Osteoblast (primary cell): ENCODE measurements around the gene SIK2. TPM values are rescaled to one million over a fixed set of nuclear protein-coding genes. Genes with fewer than 3 reads are reported as not detected.

Experiments
- DNase-seq: peaks from one replicate; pipeline ENCODE4 v3.0.0; 2011; ENCODE audit warnings: low spot score, mixed read lengths; ENCODE audit not compliant: insufficient read length; ENCODE audit errors: missing footprints
- H2AFZ ChIP-seq: 2 replicates; pipeline ENCODE4 v1.6.0; 2011; ENCODE audit warnings: mild to moderate bottlenecking, low read length
- H3K27ac ChIP-seq: 2 replicates; pipeline ENCODE4 v1.5.1; 2011; ENCODE audit warnings: mild to moderate bottlenecking, low read depth, low read length, moderate library complexity
- H3K27me3 ChIP-seq: 2 replicates; pipeline ENCODE4 v1.6.0; 2012; ENCODE audit warnings: mild to moderate bottlenecking, control low read depth, inconsistent platforms, low read length, moderate library complexity; ENCODE audit not compliant: insufficient read depth
- H3K36me3 ChIP-seq: 2 replicates; pipeline ENCODE4 v1.5.1; 2011; ENCODE audit warnings: mild to moderate bottlenecking, low read length, control low read depth, moderate library complexity; ENCODE audit not compliant: insufficient read depth
- H3K4me1 ChIP-seq: 2 replicates; pipeline ENCODE4 v1.5.1; 2011; ENCODE audit warnings: mild to moderate bottlenecking, low read length, control low read depth, moderate library complexity; ENCODE audit not compliant: insufficient read depth
- H3K4me2 ChIP-seq: 2 replicates; pipeline ENCODE4 v1.6.0; 2011; ENCODE audit warnings: mild to moderate bottlenecking, low read length; ENCODE audit not compliant: insufficient read depth
- H3K4me3 ChIP-seq: fragments of 200-600 bp; sonication (generic); 3 replicates; pipeline ENCODE4 v1.5.1; 2012; ENCODE audit warnings: mild to moderate bottlenecking, low read length, inconsistent platforms; ENCODE audit not compliant: insufficient read depth
- H3K79me2 ChIP-seq: 2 replicates; pipeline ENCODE4 v1.6.0; 2012; ENCODE audit warnings: mild to moderate bottlenecking, low read length, control low read depth, inconsistent platforms; ENCODE audit not compliant: insufficient read depth
- H3K9me3 ChIP-seq: 2 replicates; pipeline ENCODE4 v1.5.1; 2011; ENCODE audit warnings: low read depth, low read length, control low read depth
- H4K20me1 ChIP-seq: 2 replicates; pipeline ENCODE4 v1.6.0; 2012; ENCODE audit warnings: mild to moderate bottlenecking, low read length, control low read depth; ENCODE audit not compliant: insufficient read depth
- CTCF ChIP-seq: IDR thresholded peaks from 2 replicates; pipeline ENCODE4 v1.5.1; 2011; ENCODE audit warnings: mild to moderate bottlenecking, low read depth, low read length, moderate library complexity; ENCODE audit errors: extremely low read depth
- total RNA-seq: library from RNA; depleted of rRNA; stranded (reverse); fragments of >200 nt; gene quantifications from 2 replicates; pipeline ENCODE4 v1.2.3, GENCODE V29; 2012

SIK2 gene
- total RNA-seq, 1 donor = 17.7 TPM

GRCh38 chr11:111559800-111560464 is 42.3 kb upstream of the SIK2 start:
- DNase-seq = no peak
- no peak overlapping the region for H3K4me2 ChIP-seq
- no peak for TF ChIP-seq CTCF
- no peak overlapping the region for H2AFZ ChIP-seq
- no peaks in the 10 kb centered on the region for H3K79me2 ChIP-seq
- H3K27ac ChIP-seq = peak overlapping the region; percentile 27
- H3K4me1 ChIP-seq = peaks cover 54% of the 10 kb centered on the region
- no peaks in the 10 kb centered on the region for H3K27me3 ChIP-seq
- peaks cover 37% of the 10 kb centered on the region for H3K36me3 ChIP-seq
- H3K9me3 ChIP-seq = no peaks in the 10 kb centered on the region
- H4K20me1 ChIP-seq = no peaks in the 10 kb centered on the region
- H3K4me3 ChIP-seq = no peak overlapping the region

- H3K79me2 ChIP-seq = no peaks in the 10 kb centered on the region
- peak overlapping the region; percentile 70 for H3K27ac ChIP-seq
- no peak overlapping the region for H3K4me2 ChIP-seq
- peaks cover 45% of the 10 kb centered on the region for H3K4me1 ChIP-seq
- no peak overlapping the region for H2AFZ ChIP-seq
- no peak overlapping the region for H3K4me3 ChIP-seq
- peaks cover 34% of the 10 kb centered on the region for H3K36me3 ChIP-seq
- TF ChIP-seq CTCF = no peak
- H3K9me3 ChIP-seq = no peaks in the 10 kb centered on the region
- no peaks in the 10 kb centered on the region for H3K27me3 ChIP-seq
- no peak for DNase-seq
- no peaks in the 10 kb centered on the region for H4K20me1 ChIP-seq
Measured at GRCh38 chr11:111560800-111561199, 41.4 kb upstream of the SIK2 start.

GRCh38 chr11:111561306-111561705 is 40.9 kb upstream of the SIK2 start:
- Histone ChIP-seq H3K36me3 (peaks cover 29% of the 10 kb centered on the region), H3K4me1 (peaks cover 40% of the 10 kb centered on the region), H3K4me2 (peak overlapping the region; percentile 22), H3K4me3 (no peak overlapping the region), H3K79me2 (no peaks in the 10 kb centered on the region), H2AFZ (no peak overlapping the region), H4K20me1 (no peaks in the 10 kb centered on the region), H3K9me3 (no peaks in the 10 kb centered on the region), H3K27me3 (no peaks in the 10 kb centered on the region), H3K27ac (peak overlapping the region; percentile 70)
- no peak for TF ChIP-seq CTCF
- DNase-seq = no peak

- peak; percentile 85 for DNase-seq
- Histone ChIP-seq H4K20me1 (no peaks in the 10 kb centered on the region), H3K27me3 (no peaks in the 10 kb centered on the region), H3K36me3 (peaks cover 25% of the 10 kb centered on the region), H3K4me3 (no peak overlapping the region), H2AFZ (no peak overlapping the region), H3K4me1 (peaks cover 34% of the 10 kb centered on the region), H3K4me2 (peak overlapping the region; percentile 22), H3K9me3 (no peaks in the 10 kb centered on the region), H3K27ac (peak overlapping the region; percentile 70), H3K79me2 (no peaks in the 10 kb centered on the region)
- no peak for TF ChIP-seq CTCF
Measured at GRCh38 chr11:111561791-111562325, 40.4 kb upstream of the SIK2 start.
